ENCODE data around the gene STXBP6. TPM values are rescaled to one million over a fixed set of nuclear protein-coding genes. Genes with fewer than 3 reads are reported as not detected.

The STXBP6 gene
- total RNA-seq, 4 donors from 2014 or later: 11.9 to 30.5 (median 14.6) TPM

DNA sequence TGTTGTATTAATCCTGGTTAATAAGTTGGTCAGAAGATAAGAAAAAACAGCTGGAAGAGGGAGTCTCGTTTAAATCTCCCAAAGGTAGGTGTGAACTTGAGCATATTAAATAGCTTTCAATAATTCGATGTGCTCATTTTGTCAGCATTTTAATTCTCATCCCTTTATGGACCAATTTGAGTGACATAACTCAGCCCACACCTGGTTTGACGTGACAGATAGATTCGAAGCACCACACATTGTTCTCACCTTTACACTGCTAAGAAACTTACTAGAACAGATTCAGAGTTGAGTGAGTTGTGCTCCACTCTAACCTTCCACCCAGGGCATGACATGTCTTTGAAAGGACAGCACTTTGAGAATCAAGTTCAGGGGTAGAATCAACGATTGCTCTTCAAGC lies 254.5 kb downstream of the STXBP6 start:
- Histone ChIP-seq H3K9me3 (no peaks in the 10 kb centered on the region), H3K4me3 (no peak overlapping the region), H3K27ac (no peak overlapping the region), H3K4me1 (no peaks in the 10 kb centered on the region), H3K27me3 (no peaks in the 10 kb centered on the region), H3K36me3 (no peaks in the 10 kb centered on the region)
- intact Hi-C loops (cut with DNase I; ENCODE audit: low total_unique reads): no loop called here
- TF ChIP-seq, protein P1, sequence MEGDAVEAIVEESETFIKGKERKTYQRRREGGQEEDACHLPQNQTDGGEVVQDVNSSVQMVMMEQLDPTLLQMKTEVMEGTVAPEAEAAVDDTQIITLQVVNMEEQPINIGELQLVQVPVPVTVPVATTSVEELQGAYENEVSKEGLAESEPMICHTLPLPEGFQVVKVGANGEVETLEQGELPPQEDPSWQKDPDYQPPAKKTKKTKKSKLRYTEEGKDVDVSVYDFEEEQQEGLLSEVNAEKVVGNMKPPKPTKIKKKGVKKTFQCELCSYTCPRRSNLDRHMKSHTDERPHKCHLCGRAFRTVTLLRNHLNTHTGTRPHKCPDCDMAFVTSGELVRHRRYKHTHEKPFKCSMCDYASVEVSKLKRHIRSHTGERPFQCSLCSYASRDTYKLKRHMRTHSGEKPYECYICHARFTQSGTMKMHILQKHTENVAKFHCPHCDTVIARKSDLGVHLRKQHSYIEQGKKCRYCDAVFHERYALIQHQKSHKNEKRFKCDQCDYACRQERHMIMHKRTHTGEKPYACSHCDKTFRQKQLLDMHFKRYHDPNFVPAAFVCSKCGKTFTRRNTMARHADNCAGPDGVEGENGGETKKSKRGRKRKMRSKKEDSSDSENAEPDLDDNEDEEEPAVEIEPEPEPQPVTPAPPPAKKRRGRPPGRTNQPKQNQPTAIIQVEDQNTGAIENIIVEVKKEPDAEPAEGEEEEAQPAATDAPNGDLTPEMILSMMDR (IDR thresholded peaks at IDR 0.05): no peak
- TF ChIP-seq POLR2A (IDR thresholded peaks at IDR 0.05): no peak
- DNase-seq: no peak

DNA sequence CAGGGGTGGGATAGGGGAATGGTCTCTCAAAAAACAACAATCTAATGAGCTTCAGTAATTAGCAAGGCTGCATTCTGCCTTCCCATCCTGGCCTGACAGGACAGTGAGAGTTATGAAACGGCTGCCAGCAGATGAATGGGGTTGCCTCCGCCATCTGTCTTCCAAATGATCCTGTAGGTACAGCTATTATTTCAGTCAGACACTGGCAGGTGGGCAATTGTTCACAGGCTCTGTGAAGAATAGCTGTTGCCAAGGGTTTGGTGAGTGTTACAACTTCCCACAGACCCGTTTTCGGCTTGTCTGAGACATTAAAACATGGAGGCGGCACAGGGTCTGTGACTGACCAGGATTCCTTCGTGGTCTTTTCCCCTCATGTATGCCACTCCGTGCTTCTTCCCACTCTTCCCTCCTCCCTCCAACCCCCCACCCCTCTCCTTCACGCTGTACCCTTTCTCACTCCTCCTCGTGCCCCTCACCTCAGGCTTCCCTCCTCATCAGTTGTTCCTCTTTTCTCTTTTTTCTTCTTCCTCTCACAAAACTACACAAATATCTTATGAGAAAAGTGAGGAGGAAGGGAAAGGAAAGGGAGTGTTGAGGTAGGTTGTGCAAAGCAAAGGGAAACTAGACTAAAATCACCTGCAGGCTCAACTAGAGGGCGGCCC lies 255.2 kb downstream of the STXBP6 start:
- Histone ChIP-seq H3K4me3 (no peak overlapping the region), H3K9me3 (no peaks in the 10 kb centered on the region), H3K36me3 (no peaks in the 10 kb centered on the region), H3K27me3 (no peaks in the 10 kb centered on the region), H3K27ac (no peak overlapping the region), H3K4me1 (no peaks in the 10 kb centered on the region)
- intact Hi-C loops (cut with DNase I; ENCODE audit: low total_unique reads): no loop called here
- no peak for DNase-seq
- TF ChIP-seq, protein P1 (IDR thresholded peaks at IDR 0.05): no peak
- TF ChIP-seq POLR2A (IDR thresholded peaks at IDR 0.05): no peak

DNA sequence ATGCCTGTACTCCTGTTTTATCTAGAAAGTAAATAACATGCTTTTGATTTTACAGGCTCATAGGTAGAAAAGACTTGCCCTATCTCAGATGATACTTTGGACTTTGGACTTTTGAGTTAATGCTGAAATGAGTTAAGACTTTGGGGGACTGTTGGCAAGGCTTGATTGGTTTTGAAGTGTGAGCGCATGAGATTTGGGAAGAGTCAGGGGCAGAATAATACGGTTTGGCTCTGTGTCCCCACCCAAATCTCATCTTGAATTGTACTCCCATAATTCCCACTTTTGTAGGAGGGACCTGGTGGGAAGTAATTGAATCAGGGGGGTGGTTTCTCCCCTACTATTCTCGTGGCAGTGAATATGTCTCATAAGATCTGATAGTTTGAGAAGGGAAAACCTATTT lies 259.8 kb downstream of the STXBP6 start:
- Histone ChIP-seq H3K36me3 (no peaks in the 10 kb centered on the region), H3K27me3 (no peaks in the 10 kb centered on the region), H3K4me3 (no peak overlapping the region), H3K9me3 (no peaks in the 10 kb centered on the region), H3K27ac (no peak overlapping the region), H3K4me1 (peaks cover 0 to 6% of the 10 kb centered on the region in 2 donors)
- DNase-seq: no peak
- intact Hi-C loops (cut with DNase I; ENCODE audit: low total_unique reads): no loop called here
- no peak for TF ChIP-seq POLR2A (IDR thresholded peaks at IDR 0.05)
- TF ChIP-seq, protein P1 (IDR thresholded peaks at IDR 0.05): no peak

DNA sequence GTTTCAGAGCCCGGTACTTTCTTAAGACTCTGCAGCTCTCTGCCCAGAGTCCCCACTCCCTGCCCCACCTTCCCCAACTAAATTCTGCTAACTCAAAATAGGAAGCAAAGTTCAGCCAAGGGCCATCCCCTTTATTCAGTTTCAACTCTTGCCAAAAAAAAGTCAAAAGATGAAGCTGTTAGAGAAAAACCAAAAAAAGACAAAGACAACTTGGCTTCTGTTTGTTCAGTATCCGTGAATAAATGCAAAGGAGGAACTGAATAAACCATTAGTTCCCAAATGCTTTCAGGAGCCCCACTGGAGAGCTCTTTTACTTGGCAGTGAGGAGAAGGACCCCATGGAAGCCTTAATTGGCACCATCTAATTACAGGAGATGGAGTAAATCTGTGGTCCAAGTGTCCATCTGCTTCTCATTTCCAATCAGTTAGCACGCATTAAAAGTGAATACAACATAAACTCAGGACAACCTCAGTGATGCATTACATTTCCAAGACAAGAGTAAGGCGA lies 260.5 kb downstream of the STXBP6 start:
- Histone ChIP-seq H3K36me3 (no peaks in the 10 kb centered on the region), H3K27me3 (no peaks in the 10 kb centered on the region), H3K9me3 (no peaks in the 10 kb centered on the region), H3K27ac (no peak overlapping the region), H3K4me3 (no peak overlapping the region), H3K4me1 (peaks cover 0 to 6% of the 10 kb centered on the region in 2 donors)
- TF ChIP-seq, protein P1 (IDR thresholded peaks at IDR 0.05): no peak
- no peak for TF ChIP-seq POLR2A (IDR thresholded peaks at IDR 0.05)
- DNase-seq: no peak
- intact Hi-C loops (cut with DNase I; ENCODE audit: low total_unique reads): no loop called here

DNA sequence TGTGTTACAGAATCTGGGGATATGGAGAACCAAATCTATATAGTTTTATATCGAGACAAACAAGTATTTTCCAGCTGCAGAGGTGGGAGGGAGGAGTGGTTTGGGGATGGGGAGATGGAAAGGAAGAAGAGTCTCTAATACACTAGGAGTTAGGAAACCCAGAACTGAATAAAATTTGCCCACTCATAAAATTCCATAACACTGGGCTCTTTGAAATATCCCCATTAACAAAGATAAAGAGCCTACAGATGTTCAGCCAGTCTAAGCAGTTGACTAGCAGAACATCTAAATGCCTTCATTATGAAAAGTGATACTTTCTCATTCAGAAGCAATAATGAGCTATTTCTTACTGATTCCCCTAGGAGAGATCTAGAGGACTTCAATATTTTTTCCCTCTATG lies 264.2 kb downstream of the STXBP6 start:
- intact Hi-C loops (cut with DNase I; ENCODE audit: low total_unique reads): no loop called here
- TF ChIP-seq, protein P1 (IDR thresholded peaks at IDR 0.05): no peak
- TF ChIP-seq POLR2A (IDR thresholded peaks at IDR 0.05): no peak
- H3K9me3 ChIP-seq: no peaks in the 10 kb centered on the region
- peaks cover 0 to 6% of the 10 kb centered on the region in 2 donors for H3K4me1 ChIP-seq
- H3K36me3 ChIP-seq: no peaks in the 10 kb centered on the region
- H3K4me3 ChIP-seq: no peak overlapping the region
- no peak for DNase-seq
- H3K27me3 ChIP-seq: no peaks in the 10 kb centered on the region
- no peak overlapping the region for H3K27ac ChIP-seq

Data from uterus (tissue), 4 donors.